Smooth muscle cell (in vitro differentiated cells): Measurements from ENCODE around the gene ARHGAP32. TPM values are rescaled to one million over a fixed set of nuclear protein-coding genes. Genes with fewer than 3 reads are reported as not detected.

ENCODE experiments used
- DNase-seq: peaks from one replicate; lab custom pipeline; 2025; ENCODE audit not compliant: unreplicated experiment; lab: John Stamatoyannopoulos, UW
- H2AFZ ChIP-seq: fragments of 200-600 bp; sonication (generic); 2 replicates; pipeline ENCODE4 v1.6.0; 2016; ENCODE audit warnings: antibody characterized with exemption, low read depth, mild to moderate bottlenecking
- H3F3A ChIP-seq: fragments of 200-600 bp; sonication (generic); 2 replicates; pipeline ENCODE4 v1.6.0; 2017; ENCODE audit warnings: antibody characterized with exemption, low read depth
- H3K27ac ChIP-seq: fragments of 200-600 bp; sonication (generic); 2 replicates; pipeline ENCODE4 v1.5.1; 2016; ENCODE audit warnings: low read depth, mild to moderate bottlenecking
- H3K27me3 ChIP-seq: fragments of 200-600 bp; sonication (generic); 2 replicates; pipeline ENCODE4 v1.6.1; 2016; ENCODE audit warnings: low read depth, mild to moderate bottlenecking
- H3K36me3 ChIP-seq: fragments of 200-600 bp; sonication (generic); 2 replicates; pipeline ENCODE4 v1.5.1; 2016; ENCODE audit warnings: low read depth
- H3K4me1 ChIP-seq: fragments of 200-600 bp; sonication (generic); 2 replicates; pipeline ENCODE4 v1.5.1; 2016; ENCODE audit warnings: low read depth
- H3K4me2 ChIP-seq: fragments of 200-600 bp; sonication (generic); 2 replicates; pipeline ENCODE4 v1.6.0; 2016; ENCODE audit warnings: mild to moderate bottlenecking
- H3K4me3 ChIP-seq: fragments of 200-600 bp; sonication (generic); 2 replicates; pipeline ENCODE4 v1.5.1; 2016; ENCODE audit warnings: mild to moderate bottlenecking
- H3K79me2 ChIP-seq: fragments of 200-600 bp; sonication (generic); 2 replicates; pipeline ENCODE4 v1.6.0; 2016; ENCODE audit warnings: low read depth, mild to moderate bottlenecking
- H3K9ac ChIP-seq: fragments of 200-600 bp; sonication (generic); 2 replicates; pipeline ENCODE4 v1.6.0; 2016; ENCODE audit warnings: low read depth
- H3K9me3 ChIP-seq: fragments of 200-600 bp; sonication (generic); replicated peaks from 2 replicates; pipeline ENCODE4 v1.5.1; 2016; ENCODE audit warnings: low read depth
- H4K20me1 ChIP-seq: fragments of 200-600 bp; sonication (generic); 2 replicates; pipeline ENCODE4 v1.6.0; 2016; ENCODE audit warnings: low read depth
- WGBS: methylation state at CpG from one replicate; pipeline ENCODE4 v1.1.7; 2016; ENCODE audit warnings: low lambda C conversion rate; 5-methylcytosine and 5-hydroxymethylcytosine counted together
- polyA plus RNA-seq: library from polyadenylated mRNA; unstranded; fragments of >200 nt; fragmentation: Nextera tagmentation; extraction: Ambion mirVana; gene quantifications from 2 replicates; pipeline ENCODE4 v1.2.1, GENCODE V29; 2016
- total RNA-seq: library from RNA; depleted of rRNA; stranded (reverse); fragments of >200 nt; gene quantifications from 2 replicates; pipeline ENCODE4 v1.2.3, GENCODE V29; 2014
- TF ChIP-seq, protein P1 (sequence below): fragments of 200-600 bp; sonication (generic); IDR thresholded peaks from 2 replicates; pipeline ENCODE4 v1.5.1; 2017; ENCODE audit warnings: borderline replicate concordance, mild to moderate bottlenecking, antibody characterized with exemption; ENCODE audit not compliant: insufficient read depth, poor library complexity, severe bottlenecking

Gene ARHGAP32
- total and polyA plus RNA-seq, 2 experiments from 2014 or later: 8.8 to 17.8 TPM

DNA sequence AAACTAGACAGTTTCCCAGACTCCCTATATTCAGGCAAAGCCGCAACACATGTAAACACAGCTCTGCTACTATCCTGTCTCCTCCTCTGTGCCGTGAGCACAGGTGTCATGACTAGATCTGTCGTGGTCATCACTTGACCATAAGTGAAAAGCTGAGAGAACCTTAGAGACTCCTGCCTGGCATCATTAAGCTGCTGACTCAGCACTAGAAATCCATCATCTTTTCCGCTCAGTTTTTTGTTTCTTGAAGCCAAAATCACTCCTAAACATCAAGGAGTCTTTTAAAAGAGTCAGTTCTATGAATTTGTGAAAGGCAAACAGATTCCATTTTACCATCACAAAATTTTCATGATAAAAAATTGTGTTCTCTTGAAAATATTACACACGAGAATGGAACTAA, 147.0 kb downstream of the ARHGAP32 start:
- Histone ChIP-seq H3K9me3 (no peaks in the 10 kb centered on the region), H3K4me1 (no peaks in the 10 kb centered on the region)
- 94% methylated on average over 5 of the region's 5 CpGs for WGBS

DNA sequence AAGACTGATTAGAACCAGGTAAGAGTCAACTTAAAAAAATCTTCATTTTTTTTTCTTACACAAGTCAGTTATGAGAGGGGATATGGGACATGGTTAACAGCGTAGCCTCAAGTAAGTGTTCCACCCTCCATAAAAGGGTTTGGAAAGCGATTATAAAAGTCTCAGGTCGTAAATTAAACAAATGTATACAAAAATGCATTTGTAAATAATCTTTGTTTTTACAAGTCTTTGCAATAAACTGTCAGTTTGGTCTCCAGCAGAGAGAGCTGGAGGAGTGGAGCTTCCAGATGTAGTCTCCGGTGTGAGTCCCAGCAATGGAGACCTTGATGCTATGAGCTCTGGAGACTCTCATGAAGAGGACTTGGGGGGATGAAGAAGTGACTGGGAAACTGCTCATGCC, 149.6 kb downstream of the ARHGAP32 start:
- Histone ChIP-seq H3F3A (no peaks in the 10 kb centered on the region), H3K9me3 (no peaks in the 10 kb centered on the region), H3K4me3 (no peak overlapping the region), H3K27ac (no peak overlapping the region), H3K27me3 (no peaks in the 10 kb centered on the region), H3K4me1 (no peaks in the 10 kb centered on the region), H2AFZ (no peak overlapping the region), H3K36me3 (no peaks in the 10 kb centered on the region), H3K9ac (no peak overlapping the region), H3K4me2 (no peak overlapping the region), H4K20me1 (peaks cover 2% of the 10 kb centered on the region), H3K79me2 (no peaks in the 10 kb centered on the region)
- no peak for DNase-seq
- 79% methylated on average over 4 of the region's 4 CpGs for WGBS
- TF ChIP-seq, protein P1, sequence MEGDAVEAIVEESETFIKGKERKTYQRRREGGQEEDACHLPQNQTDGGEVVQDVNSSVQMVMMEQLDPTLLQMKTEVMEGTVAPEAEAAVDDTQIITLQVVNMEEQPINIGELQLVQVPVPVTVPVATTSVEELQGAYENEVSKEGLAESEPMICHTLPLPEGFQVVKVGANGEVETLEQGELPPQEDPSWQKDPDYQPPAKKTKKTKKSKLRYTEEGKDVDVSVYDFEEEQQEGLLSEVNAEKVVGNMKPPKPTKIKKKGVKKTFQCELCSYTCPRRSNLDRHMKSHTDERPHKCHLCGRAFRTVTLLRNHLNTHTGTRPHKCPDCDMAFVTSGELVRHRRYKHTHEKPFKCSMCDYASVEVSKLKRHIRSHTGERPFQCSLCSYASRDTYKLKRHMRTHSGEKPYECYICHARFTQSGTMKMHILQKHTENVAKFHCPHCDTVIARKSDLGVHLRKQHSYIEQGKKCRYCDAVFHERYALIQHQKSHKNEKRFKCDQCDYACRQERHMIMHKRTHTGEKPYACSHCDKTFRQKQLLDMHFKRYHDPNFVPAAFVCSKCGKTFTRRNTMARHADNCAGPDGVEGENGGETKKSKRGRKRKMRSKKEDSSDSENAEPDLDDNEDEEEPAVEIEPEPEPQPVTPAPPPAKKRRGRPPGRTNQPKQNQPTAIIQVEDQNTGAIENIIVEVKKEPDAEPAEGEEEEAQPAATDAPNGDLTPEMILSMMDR: no peak

More for the DNA sequence above, 147.0 kb downstream of the ARHGAP32 start:
- TF ChIP-seq, protein P1: no peak
- H3K79me2 ChIP-seq: no peaks in the 10 kb centered on the region
- DNase-seq: no peak
- H2AFZ ChIP-seq: no peak overlapping the region
- H3K27me3 ChIP-seq: no peaks in the 10 kb centered on the region
- peaks cover 6% of the 10 kb centered on the region for H4K20me1 ChIP-seq
- no peaks in the 10 kb centered on the region for H3K36me3 ChIP-seq
- no peak overlapping the region for H3K9ac ChIP-seq
- H3F3A ChIP-seq: no peaks in the 10 kb centered on the region
- no peak overlapping the region for H3K4me2 ChIP-seq
- no peak overlapping the region for H3K27ac ChIP-seq
- no peak overlapping the region for H3K4me3 ChIP-seq

DNA sequence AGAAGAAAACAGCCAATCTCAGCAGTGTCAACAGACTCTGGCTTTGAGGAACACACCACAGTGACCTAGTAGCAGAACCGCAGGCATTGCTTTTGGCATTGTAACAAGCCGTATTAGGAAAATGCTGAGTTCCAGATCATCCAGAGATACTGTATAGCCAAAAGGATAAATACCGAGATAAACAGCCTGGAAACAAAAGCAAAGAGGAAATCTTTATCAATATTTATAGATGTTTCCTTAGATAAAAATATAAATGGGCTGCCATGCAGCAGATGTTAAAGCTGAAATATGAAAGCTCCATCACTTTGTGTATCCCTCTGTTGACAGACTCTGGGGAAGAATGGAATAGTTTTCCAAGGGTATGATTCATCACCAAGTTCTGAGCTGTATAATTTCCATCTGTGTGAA, 150.5 kb downstream of the ARHGAP32 start:
- no peak overlapping the region for H3K4me2 ChIP-seq
- H2AFZ ChIP-seq: no peak overlapping the region
- TF ChIP-seq, protein P1: no peak
- H3K36me3 ChIP-seq: no peaks in the 10 kb centered on the region
- WGBS: 83% methylated on average over 3 of the region's 3 CpGs
- no peaks in the 10 kb centered on the region for H3K27me3 ChIP-seq
- H3K9me3 ChIP-seq: no peaks in the 10 kb centered on the region
- H3K27ac ChIP-seq: no peak overlapping the region
- DNase-seq: no peak
- no peaks in the 10 kb centered on the region for H3F3A ChIP-seq
- H4K20me1 ChIP-seq: peaks cover 2% of the 10 kb centered on the region
- H3K4me3 ChIP-seq: no peak overlapping the region
- H3K9ac ChIP-seq: no peak overlapping the region
- H3K79me2 ChIP-seq: no peaks in the 10 kb centered on the region
- H3K4me1 ChIP-seq: no peaks in the 10 kb centered on the region

DNA sequence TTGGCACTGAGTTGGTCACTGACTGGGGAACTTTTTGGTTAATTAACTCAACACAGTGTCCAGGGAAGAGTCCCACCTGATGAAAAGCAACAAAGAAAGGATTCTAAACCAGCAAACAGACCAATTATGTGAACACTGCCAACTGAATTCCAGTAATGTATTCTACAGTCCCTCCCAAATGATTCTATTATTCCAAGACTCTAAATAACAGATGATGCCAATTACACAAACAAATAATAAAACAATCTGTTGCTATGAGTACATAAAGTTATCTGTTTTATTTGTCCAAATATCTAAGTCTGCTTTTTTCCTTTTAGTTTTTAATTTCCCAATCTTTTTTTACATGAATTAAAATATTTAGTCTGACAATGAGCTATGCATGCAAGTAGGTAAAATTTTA, 151.2 kb downstream of the ARHGAP32 start:
- TF ChIP-seq, protein P1: no peak
- no peaks in the 10 kb centered on the region for H3F3A ChIP-seq
- H3K4me3 ChIP-seq: no peak overlapping the region
- H3K36me3 ChIP-seq: no peaks in the 10 kb centered on the region
- peaks cover 1% of the 10 kb centered on the region for H4K20me1 ChIP-seq
- no peak for DNase-seq
- H2AFZ ChIP-seq: no peak overlapping the region
- no peak overlapping the region for H3K27ac ChIP-seq
- no peaks in the 10 kb centered on the region for H3K79me2 ChIP-seq
- H3K4me1 ChIP-seq: no peaks in the 10 kb centered on the region
- no peak overlapping the region for H3K4me2 ChIP-seq
- H3K27me3 ChIP-seq: no peaks in the 10 kb centered on the region
- no peaks in the 10 kb centered on the region for H3K9me3 ChIP-seq
- H3K9ac ChIP-seq: no peak overlapping the region
